Progenitor cell of endocrine pancreas (in vitro differentiated cells): ENCODE results near the gene GPALPP1. TPM values are rescaled to one million over a fixed set of nuclear protein-coding genes. Genes with fewer than 3 reads are reported as not detected.

Experiments
- DNase-seq: peaks from one replicate; pipeline ENCODE4 v3.0.0; 2021; ENCODE audit warnings: low spot score; ENCODE audit not compliant: unreplicated experiment
- H3K27ac Mint-ChIP-seq: 2 replicates; pipeline ENCODE4 v1.8.0; 2021; ENCODE audit warnings: mild to moderate bottlenecking, moderate library complexity, mixed read lengths
- H3K27me3 Mint-ChIP-seq: 2 replicates; pipeline ENCODE4 v1.8.0; 2021; ENCODE audit warnings: mixed read lengths
- H3K36me3 Mint-ChIP-seq: 2 replicates; pipeline ENCODE4 v1.8.0; 2022; ENCODE audit warnings: mixed read lengths; ENCODE audit not compliant: insufficient read depth
- H3K4me1 Mint-ChIP-seq: 2 replicates; pipeline ENCODE4 v1.8.0; 2021; ENCODE audit warnings: low read depth, mixed read lengths
- H3K4me3 Mint-ChIP-seq: 2 replicates; pipeline ENCODE4 v1.8.0; 2021; ENCODE audit warnings: low read depth, mild to moderate bottlenecking, moderate library complexity, mixed read lengths
- H3K9me3 Mint-ChIP-seq: 2 replicates; pipeline ENCODE4 v1.8.0; 2021; ENCODE audit warnings: low read depth, mixed read lengths
- total RNA-seq: library from RNA; stranded (reverse); gene quantifications from 2 replicates; pipeline ENCODE4 v1.2.1, GENCODE V29; 2021
- TF ChIP-seq, protein P1 (sequence below): fragments of 200-600 bp; sonication (generic); IDR thresholded peaks from one replicate; pipeline ENCODE4 v1.5.0; 2021; ENCODE audit warnings: antibody characterized with exemption, mild to moderate bottlenecking; ENCODE audit not compliant: unreplicated experiment

GPALPP1 gene
- total RNA-seq, 1 donor from 2014 or later, result 32.7 TPM

DNA sequence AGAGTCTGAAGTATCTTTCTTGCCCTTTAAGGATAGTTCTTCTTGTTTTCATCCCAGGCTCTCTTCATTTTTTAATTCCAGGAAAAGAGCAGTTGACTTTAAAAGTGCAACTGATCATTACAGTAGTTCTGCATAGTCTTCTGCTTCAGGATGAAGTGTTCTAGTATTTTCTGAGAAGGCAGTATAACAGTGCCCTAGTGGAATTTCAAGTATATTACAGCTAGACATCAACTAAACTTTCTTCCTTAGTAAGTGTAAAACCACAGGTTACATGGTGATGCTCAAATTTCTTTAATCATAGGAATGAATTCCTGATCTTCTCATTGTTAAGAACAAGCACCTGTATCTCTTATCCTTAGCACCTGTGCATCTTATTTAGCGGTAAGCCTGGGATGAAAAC, 11.0 kb upstream of the GPALPP1 start:
- Mint-ChIP-seq H3K4me3 (no peak overlapping the region), H3K27me3 (no peaks in the 10 kb centered on the region), H3K4me1 (no peaks in the 10 kb centered on the region), H3K36me3 (peaks cover 11% of the 10 kb centered on the region), H3K27ac (no peak overlapping the region), H3K9me3 (no peaks in the 10 kb centered on the region)
- DNase-seq, result no peak
- TF ChIP-seq, protein P1, sequence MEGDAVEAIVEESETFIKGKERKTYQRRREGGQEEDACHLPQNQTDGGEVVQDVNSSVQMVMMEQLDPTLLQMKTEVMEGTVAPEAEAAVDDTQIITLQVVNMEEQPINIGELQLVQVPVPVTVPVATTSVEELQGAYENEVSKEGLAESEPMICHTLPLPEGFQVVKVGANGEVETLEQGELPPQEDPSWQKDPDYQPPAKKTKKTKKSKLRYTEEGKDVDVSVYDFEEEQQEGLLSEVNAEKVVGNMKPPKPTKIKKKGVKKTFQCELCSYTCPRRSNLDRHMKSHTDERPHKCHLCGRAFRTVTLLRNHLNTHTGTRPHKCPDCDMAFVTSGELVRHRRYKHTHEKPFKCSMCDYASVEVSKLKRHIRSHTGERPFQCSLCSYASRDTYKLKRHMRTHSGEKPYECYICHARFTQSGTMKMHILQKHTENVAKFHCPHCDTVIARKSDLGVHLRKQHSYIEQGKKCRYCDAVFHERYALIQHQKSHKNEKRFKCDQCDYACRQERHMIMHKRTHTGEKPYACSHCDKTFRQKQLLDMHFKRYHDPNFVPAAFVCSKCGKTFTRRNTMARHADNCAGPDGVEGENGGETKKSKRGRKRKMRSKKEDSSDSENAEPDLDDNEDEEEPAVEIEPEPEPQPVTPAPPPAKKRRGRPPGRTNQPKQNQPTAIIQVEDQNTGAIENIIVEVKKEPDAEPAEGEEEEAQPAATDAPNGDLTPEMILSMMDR, result peak; percentile 12

DNA sequence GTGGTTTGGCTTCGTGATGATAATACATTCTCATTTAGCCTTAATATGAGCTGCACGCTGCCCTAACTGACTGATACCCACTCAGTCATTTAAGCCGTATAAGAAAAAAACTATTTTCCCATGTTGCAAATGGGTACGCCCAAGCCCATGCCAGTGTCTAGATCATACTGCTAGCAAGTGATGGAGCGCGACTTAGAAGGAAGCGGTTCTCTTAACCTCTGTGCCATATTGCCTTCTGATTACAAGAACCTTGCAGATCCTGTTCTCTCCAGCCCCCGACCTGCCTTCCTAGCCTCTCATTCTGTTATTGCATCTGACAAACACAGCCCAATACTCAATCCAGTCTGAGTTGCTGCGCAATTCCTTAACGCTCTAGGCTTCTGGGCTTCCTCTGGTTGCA, 603 bp downstream of the GPALPP1 start:
- DNase-seq, result no peak
- Mint-ChIP-seq H3K36me3 (peaks cover 4% of the 10 kb centered on the region), H3K27ac (peak overlapping the region; percentile 100), H3K27me3 (no peaks in the 10 kb centered on the region), H3K9me3 (no peaks in the 10 kb centered on the region), H3K4me3 (peak overlapping the region; percentile 99), H3K4me1 (peaks cover 26% of the 10 kb centered on the region)
- TF ChIP-seq, protein P1, result no peak

DNA sequence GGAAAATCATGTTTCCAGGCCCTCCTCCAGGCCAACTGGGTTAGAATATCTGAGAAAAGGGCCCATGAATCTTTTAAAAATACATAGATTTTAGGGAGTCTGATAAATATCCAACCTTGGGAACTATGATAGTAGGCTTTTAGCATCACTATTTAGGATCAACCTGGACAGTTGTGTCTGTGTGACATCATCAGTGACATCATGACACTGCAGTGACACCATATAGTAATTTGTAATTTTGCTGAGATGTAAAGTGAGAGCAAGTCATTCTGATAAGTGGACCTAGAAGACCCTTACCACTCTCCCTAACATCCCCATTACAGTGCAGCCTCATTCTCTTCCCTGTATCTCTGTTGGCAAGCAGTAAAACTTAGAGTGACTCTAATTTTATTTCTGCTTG, 14.1 kb downstream of the GPALPP1 start:
- DNase-seq, result no peak
- Mint-ChIP-seq H3K4me1 (no peaks in the 10 kb centered on the region), H3K4me3 (no peak overlapping the region), H3K9me3 (no peaks in the 10 kb centered on the region), H3K27me3 (no peaks in the 10 kb centered on the region), H3K36me3 (peaks cover 7% of the 10 kb centered on the region), H3K27ac (no peak overlapping the region)
- TF ChIP-seq, protein P1, result no peak

DNA sequence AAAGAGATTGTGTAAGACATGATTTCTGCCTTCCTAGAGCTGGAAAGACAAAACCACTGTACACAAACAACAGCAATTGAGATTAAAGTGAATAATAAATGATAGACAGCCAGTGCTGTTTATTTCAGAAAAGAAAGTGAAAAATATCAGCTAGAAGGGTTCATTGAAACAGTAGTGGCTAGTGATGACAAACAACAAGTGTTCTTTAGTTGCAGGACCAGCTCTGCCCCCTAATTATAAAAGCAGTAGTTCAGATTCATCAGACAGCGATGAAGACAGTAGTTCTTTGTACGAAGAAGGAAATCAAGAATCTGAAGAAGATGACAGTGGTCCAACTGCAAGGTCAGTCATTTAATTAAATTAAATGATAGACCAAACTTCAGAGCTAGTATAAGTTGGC, 14.8 kb downstream of the GPALPP1 start:
- TF ChIP-seq, protein P1, result no peak
- H3K4me1 Mint-ChIP-seq, result no peaks in the 10 kb centered on the region

DNA sequence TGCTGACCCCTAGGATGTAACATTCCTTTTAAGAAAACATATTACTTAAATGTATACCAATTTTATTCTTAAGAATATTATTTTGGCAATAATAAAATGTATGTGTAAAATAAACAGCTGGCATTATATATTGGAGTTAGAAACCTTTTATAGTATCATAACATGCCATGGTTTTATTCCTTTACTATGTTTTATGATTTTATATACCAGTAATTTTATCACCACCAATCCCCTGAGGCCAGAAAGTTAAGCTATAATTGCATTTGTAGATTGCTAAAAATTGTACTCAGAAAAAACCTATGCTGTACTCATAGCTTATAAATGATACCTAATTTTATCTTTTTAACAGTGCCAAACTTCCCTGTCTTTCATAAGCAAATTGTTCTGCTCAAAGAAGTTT, 17.9 kb downstream of the GPALPP1 start:
- Mint-ChIP-seq H3K27me3 (no peaks in the 10 kb centered on the region), H3K27ac (no peak overlapping the region), H3K4me1 (no peaks in the 10 kb centered on the region), H3K9me3 (no peaks in the 10 kb centered on the region), H3K4me3 (no peak overlapping the region), H3K36me3 (peaks cover 10% of the 10 kb centered on the region)
- no peak for DNase-seq
- TF ChIP-seq, protein P1, result no peak

More for the DNA sequence above, 14.8 kb downstream of the GPALPP1 start:
- Mint-ChIP-seq H3K27me3 (no peaks in the 10 kb centered on the region), H3K36me3 (peaks cover 7% of the 10 kb centered on the region), H3K27ac (no peak overlapping the region), H3K4me3 (no peak overlapping the region), H3K9me3 (no peaks in the 10 kb centered on the region)
- DNase-seq, result no peak
